Peyer's patch (tissue), 4 donors: ENCODE measurements around the gene GRHPR. TPM values are rescaled to one million over a fixed set of nuclear protein-coding genes. Genes with fewer than 3 reads are reported as not detected.
A peak's percentile ranks its signal among the peaks of the same experiment; 100 is the strongest.
"Not testable (repeated sequence)": the region's sequence is repeated elsewhere in the genome, so short reads cannot be mapped to it uniquely, and the experiment has no call there.

Source experiments
- DNase-seq, 3 donors: peaks; one replicate each; pipeline ENCODE4 v3.0.0-alpha.2; 2017 to 2019
- H3K27ac ChIP-seq, 4 donors: fragments of 200-600 bp; sonication (generic); one replicate each; pipeline ENCODE4 v1.5.1; 2016 to 2019
- H3K27me3 ChIP-seq, 2 donors: fragments of 200-600 bp; sonication (generic); one replicate each; pipeline ENCODE4 v1.5.1; 2019
- H3K36me3 ChIP-seq, 3 donors: fragments of 200-600 bp; sonication (generic); one replicate each; pipeline ENCODE4 v1.5.1; 2016 to 2019
- H3K4me1 ChIP-seq, 4 donors: fragments of 200-600 bp; sonication (generic); one replicate each; pipeline ENCODE4 v1.5.1; 2016 to 2019
- H3K4me3 ChIP-seq, 4 donors: fragments of 200-600 bp; sonication (generic); 1 replicate in 3 of 4; 2 replicates in 1 of 4; pipeline ENCODE4 v1.5.1; 2016 to 2019; ENCODE audit warnings: mild to moderate bottlenecking in 1 of 4
- H3K9me3 ChIP-seq, 4 donors: fragments of 200-600 bp; sonication (generic); one replicate each; pipeline ENCODE4 v1.5.1; 2016 to 2019; ENCODE audit warnings: mild to moderate bottlenecking in 1 of 4
- POLR2A ChIP-seq, 2 donors: fragments of 450-650 bp; IDR thresholded peaks; one replicate each; pipeline ENCODE4 v1.5.1; 2017; ENCODE audit warnings: antibody characterized with exemption in 2 of 2, mild to moderate bottlenecking in 2 of 2, moderate library complexity in 2 of 2
- total RNA-seq, 4 donors: library from RNA; depleted of rRNA; stranded (reverse); fragments of >200 nt; gene quantifications; one replicate each; pipeline ENCODE4 v1.1.0, GENCODE V29; 2016
- TF ChIP-seq, protein P1 (sequence below), 6 experiments: fragments of 450-650 bp in 4 of 6; fragments of 200-600 bp in 2 of 6; sonication (generic) in 1 of 6; IDR thresholded peaks; one replicate each; pipeline ENCODE4 v1.5.1; 2017 to 2019; ENCODE audit warnings: antibody characterized with exemption in 6 of 6, mild to moderate bottlenecking in 3 of 6, moderate library complexity in 1 of 6

GRHPR gene
- total RNA-seq, 4 donors from 2014 or later: 99.0 to 141 (median 114) TPM

DNA sequence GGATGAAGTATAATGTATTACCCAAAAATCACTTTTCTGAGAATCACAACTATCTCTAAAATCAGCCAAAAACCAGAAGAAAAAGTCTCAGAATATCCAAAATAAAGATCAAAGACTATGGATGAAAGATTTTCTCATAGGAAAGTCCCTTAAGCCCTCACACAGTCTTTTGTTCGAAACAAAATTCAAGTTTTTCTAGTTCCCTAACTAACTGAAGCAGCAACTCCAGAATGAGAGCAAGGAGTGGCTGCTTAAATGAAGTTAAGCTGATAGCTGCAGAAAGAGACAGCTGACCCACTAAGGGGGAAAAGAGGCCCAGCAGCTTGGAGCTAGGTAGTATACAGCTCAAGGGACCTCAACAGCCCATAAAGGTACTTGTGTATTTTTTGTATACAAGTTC, 34.3 kb downstream of the GRHPR start:
- DNase-seq: no peak
- H3K4me3 ChIP-seq: no peak overlapping the region
- H3K4me1 ChIP-seq: peaks cover 0 to 21% (median 0%) of the 10 kb centered on the region in 4 donors
- H3K27ac ChIP-seq: no peak overlapping the region
- TF ChIP-seq, protein P1, sequence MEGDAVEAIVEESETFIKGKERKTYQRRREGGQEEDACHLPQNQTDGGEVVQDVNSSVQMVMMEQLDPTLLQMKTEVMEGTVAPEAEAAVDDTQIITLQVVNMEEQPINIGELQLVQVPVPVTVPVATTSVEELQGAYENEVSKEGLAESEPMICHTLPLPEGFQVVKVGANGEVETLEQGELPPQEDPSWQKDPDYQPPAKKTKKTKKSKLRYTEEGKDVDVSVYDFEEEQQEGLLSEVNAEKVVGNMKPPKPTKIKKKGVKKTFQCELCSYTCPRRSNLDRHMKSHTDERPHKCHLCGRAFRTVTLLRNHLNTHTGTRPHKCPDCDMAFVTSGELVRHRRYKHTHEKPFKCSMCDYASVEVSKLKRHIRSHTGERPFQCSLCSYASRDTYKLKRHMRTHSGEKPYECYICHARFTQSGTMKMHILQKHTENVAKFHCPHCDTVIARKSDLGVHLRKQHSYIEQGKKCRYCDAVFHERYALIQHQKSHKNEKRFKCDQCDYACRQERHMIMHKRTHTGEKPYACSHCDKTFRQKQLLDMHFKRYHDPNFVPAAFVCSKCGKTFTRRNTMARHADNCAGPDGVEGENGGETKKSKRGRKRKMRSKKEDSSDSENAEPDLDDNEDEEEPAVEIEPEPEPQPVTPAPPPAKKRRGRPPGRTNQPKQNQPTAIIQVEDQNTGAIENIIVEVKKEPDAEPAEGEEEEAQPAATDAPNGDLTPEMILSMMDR (IDR thresholded peaks at IDR 0.05): no peak
- no peak for TF ChIP-seq POLR2A (IDR thresholded peaks at IDR 0.05)
- H3K27me3 ChIP-seq: no peaks in the 10 kb centered on the region
- no peaks in the 10 kb centered on the region for H3K36me3 ChIP-seq
- no peaks in the 10 kb centered on the region for H3K9me3 ChIP-seq

DNA sequence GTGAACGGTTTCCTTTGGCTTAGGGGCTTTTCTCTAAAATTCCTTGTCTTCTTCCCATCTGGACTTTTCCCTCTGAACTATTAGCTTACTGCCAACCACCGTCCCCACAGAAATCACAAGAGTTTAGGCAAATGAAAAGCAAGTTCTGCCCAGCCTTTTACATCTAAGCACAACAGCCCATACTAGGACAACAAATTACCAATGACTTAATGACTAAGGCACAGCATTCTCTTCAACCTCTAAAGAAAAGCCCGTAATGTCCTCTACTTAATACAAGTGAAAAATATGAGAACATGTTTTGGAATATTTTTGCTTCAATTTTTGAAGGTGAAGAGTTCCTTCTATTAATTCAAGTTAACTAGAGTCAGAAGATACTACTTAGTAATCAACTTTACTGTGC, 41.5 kb downstream of the GRHPR start:
- Histone ChIP-seq H3K36me3 (no peaks in the 10 kb centered on the region), H3K27ac (peak overlapping the region in 2 of 4 donors; percentile 97 to 99), H3K9me3 (no peaks in the 10 kb centered on the region), H3K4me1 (peaks cover 0 to 29% (median 0%) of the 10 kb centered on the region in 4 donors), H3K27me3 (no peaks in the 10 kb centered on the region), H3K4me3 (peak overlapping the region; percentile 74 to 91 (median 82))
- no peak for DNase-seq
- TF ChIP-seq POLR2A (IDR thresholded peaks at IDR 0.05): no peak
- TF ChIP-seq, protein P1 (IDR thresholded peaks at IDR 0.05): no peak

DNA sequence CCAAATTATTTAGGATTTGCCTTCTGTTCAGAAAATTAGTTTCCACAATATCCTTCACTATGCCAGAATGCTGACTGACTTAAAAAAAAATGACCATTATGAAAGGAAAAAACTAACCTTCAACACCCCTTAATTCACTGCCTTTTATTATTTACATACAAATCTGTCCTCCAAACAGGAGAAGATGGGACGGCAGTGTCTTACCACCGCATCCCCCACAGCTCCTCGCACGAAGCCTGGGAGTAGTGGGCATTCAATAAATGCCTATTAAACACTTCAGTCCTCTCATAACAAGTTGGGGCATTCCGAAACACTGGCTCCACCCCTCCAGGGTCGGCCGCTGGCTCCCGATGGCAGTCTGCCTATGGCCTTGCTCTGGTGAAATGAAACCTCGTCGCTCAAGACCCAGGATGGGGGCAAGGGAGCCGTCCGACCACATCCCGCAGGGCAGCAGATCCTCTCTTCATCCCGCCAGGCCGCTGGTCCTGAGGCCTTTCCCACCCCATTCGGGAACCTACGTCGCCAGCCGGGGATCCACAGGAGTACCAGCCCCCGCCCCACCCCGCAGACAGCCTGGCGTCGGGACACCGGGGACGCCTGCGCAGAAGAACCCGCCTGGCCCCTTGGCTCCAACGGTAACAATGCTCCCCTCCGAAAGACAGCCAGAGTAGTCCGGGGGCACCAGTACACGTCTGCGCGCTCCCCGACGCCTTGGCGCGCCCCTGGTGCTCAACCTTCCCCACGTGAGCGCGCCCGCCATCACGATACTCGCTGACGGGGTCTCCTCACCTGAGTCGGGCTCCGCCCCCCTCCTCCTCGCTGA, 42.1 kb downstream of the GRHPR start:
- peak overlapping the region; percentile 92 to 99 (median 98) for H3K27ac ChIP-seq
- peaks cover 0 to 29% (median 0%) of the 10 kb centered on the region in 4 donors for H3K4me1 ChIP-seq
- no peaks in the 10 kb centered on the region for H3K27me3 ChIP-seq
- H3K4me3 ChIP-seq: peak overlapping the region; percentile 74 to 91 (median 82)
- DNase-seq: peak in 1 of 3 donors; percentile 87
- H3K36me3 ChIP-seq: no peaks in the 10 kb centered on the region
- no peaks in the 10 kb centered on the region for H3K9me3 ChIP-seq
- TF ChIP-seq, protein P1 (IDR thresholded peaks at IDR 0.05): no peak
- peak; percentile 10 to 19 for TF ChIP-seq POLR2A (IDR thresholded peaks at IDR 0.05)

DNA sequence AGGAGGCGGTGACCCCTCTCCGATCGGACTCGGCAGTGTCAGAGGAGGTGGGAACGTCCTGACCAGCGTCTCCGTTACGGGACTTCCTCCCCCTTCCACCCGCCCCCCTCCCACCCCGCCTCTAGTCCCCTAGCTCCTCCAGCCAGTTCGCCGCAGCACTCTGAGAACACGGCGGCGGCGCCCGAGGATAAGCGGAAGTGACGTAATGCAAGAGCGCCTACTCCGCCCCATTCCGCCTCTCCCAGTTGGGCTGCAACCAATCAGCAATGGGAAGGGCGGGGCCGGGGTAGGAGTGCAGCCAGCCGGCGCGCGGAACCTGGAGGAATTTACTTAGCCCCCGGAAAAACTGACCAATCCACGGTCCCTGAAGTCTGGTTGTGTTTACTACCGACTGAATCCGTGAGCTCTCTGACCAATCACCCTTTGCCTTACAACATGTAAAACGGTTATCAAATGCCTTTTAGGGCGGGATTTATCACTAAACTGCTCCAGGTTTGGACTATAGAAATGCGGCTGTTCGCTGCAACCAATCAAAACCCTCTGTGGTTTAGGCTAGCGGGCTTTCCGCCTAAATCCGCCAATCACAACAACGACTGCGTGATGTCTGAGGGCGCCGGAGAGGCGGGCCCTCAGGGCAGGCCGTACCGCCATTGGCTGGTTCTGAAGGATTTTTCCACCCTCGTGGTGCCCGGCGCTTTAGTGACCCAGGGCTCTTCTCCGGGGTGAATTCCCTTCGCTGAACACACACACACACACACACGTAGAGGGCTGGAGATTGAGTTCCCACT, 42.9 kb downstream of the GRHPR start, which contains the start of gene ZBTB5:
ZBTB5 (minus strand) TSS at position 202 of the 788 bp plus-strand sequence. CDS start 22,899 bp downstream, outside the sequence.
- DNase-seq: peak; percentile 99 to 100 (median 100)
- Histone ChIP-seq H3K27ac (peak within 1 kb of the TSS; percentile 92 to 99 (median 98)), H3K4me1 (peaks cover 0 to 29% (median 0%) of the 10 kb centered on the region in 4 donors), H3K27me3 (no peaks in the 10 kb centered on the region), H3K9me3 (no peaks in the 10 kb centered on the region), H3K36me3 (no peaks in the 10 kb centered on the region), H3K4me3 (peak within 1 kb of the TSS; percentile 74 to 91 (median 82))
- TF ChIP-seq POLR2A (IDR thresholded peaks at IDR 0.05): peak in 1 of 2 donors; percentile 78
- TF ChIP-seq, protein P1 (IDR thresholded peaks at IDR 0.05): no peak

DNA sequence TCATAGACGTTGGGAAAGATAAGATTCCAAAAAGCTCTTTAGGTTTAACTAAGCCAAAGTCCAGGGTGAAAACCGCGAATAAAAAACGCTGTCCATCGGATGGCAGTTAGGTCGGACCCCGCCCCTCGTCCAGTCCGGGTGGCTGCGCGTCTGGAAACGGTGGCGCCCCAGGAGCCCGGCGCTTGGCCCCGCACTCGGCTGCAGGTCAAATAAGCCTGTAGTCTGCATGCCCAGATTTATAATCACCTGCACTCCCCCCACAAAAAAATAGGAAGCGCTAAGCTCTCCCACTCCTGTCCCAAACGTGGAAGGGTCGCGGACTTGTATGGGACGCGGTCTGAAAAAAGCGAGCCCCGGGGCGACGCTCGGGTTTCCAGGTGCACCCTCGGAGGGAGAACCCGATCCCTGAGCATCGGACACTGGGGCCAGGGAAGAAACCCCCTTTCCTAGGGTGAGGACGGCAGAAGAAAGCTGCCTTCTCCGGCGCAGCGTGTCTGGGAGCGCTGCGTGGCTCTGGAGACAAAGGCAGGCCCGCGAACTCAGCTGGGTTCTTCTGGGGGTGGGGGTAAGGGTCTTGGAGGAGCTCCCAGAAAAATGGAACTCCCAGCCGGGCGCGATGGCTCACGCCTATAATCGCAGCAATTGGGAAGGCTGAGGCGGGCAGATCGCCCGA, 43.7 kb downstream of the GRHPR start:
- peak in 1 of 2 donors; percentile 59 for TF ChIP-seq POLR2A (IDR thresholded peaks at IDR 0.05)
- TF ChIP-seq, protein P1 (IDR thresholded peaks at IDR 0.05): no peak
- H3K27ac ChIP-seq: peak overlapping the region; percentile 92 to 99 (median 98)
- H3K9me3 ChIP-seq: no peaks in the 10 kb centered on the region
- H3K27me3 ChIP-seq: no peaks in the 10 kb centered on the region
- H3K4me1 ChIP-seq: peaks cover 0 to 29% (median 0%) of the 10 kb centered on the region in 4 donors
- DNase-seq: peak; percentile 44 to 80 (median 65)
- H3K36me3 ChIP-seq: no peaks in the 10 kb centered on the region
- peak overlapping the region; percentile 74 to 91 (median 82) for H3K4me3 ChIP-seq

DNA sequence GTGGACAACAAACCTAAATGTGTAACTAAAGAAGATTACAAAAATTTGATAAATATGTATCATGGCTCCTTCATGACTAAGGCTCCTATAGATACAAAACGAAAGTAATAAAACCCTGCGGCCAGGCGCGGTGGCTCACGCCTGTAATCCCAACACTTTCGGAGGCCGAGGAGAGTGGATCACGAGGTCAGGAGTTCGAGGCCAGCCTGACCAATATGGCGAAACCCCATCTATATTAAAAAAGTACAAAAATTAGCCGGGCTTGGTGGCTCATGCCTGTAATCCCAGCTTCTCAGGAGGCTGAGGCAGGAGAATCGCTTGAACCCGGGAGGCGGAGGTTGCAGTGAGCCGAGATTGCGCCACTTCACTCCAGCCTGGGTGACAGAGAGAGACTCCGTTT, 45.0 kb downstream of the GRHPR start:
- H3K4me3 ChIP-seq: peak overlapping the region in 1 of 4 donors; percentile 74
- not testable (repeated sequence) for H3K27me3 ChIP-seq, H3K9me3 ChIP-seq, H3K36me3 ChIP-seq
- peak overlapping the region in 2 of 4 donors; percentile 97 to 98 for H3K27ac ChIP-seq
- H3K4me1 ChIP-seq: peaks cover 0 to 15% (median 0%) of the 10 kb centered on the region in 4 donors
- DNase-seq: peak in 2 of 3 donors; percentile 53 to 67
